ENCODE measurements around the gene LCE2B.

- no peak for TF ChIP-seq POLR2AphosphoS5 (IDR thresholded peaks at IDR 0.05; ENCODE audit: low read depth)
- no peak for TF ChIP-seq CTCF (IDR thresholded peaks at IDR 0.05; ENCODE audit: insufficient read depth, low read length)
Observed at GRCh38 chr1:152718238-152718637, 32.3 kb downstream of the LCE2B start.
